Sigmoid colon (tissue), 4 donors: ENCODE results near the gene ALOX5.

Experiments
- EP300 ChIP-seq, 4 donors: sonication (generic); formaldehyde crosslinking; IDR thresholded peaks; one replicate each; pipeline ENCODE4 v1.6.1; 2017; ENCODE audit warnings: antibody characterized with exemption in 4 of 4
- POLR2A ChIP-seq, 2 donors: fragments of 450-650 bp; IDR thresholded peaks; one replicate each; pipeline ENCODE4 v1.6.1; 2016; ENCODE audit warnings: antibody characterized with exemption in 2 of 2, mild to moderate bottlenecking in 2 of 2, moderate library complexity in 2 of 2
- POLR2AphosphoS5 ChIP-seq, 4 donors: sonication (generic); formaldehyde crosslinking; IDR thresholded peaks; one replicate each; pipeline ENCODE4 v1.6.1; 2017; ENCODE audit warnings: antibody characterized with exemption in 4 of 4
- TF ChIP-seq, protein P1 (sequence below), 4 experiments: fragments of 450-650 bp in 3 of 4; fragments of 200-600 bp in 1 of 4; IDR thresholded peaks; one replicate each; pipeline ENCODE4 v1.5.1; 2016 to 2019; ENCODE audit warnings: antibody characterized with exemption in 4 of 4, mild to moderate bottlenecking in 3 of 4, moderate library complexity in 2 of 4

GRCh38 chr10:45420453-45421192 is 46.6 kb downstream of the ALOX5 start:
- TF ChIP-seq, protein P1, sequence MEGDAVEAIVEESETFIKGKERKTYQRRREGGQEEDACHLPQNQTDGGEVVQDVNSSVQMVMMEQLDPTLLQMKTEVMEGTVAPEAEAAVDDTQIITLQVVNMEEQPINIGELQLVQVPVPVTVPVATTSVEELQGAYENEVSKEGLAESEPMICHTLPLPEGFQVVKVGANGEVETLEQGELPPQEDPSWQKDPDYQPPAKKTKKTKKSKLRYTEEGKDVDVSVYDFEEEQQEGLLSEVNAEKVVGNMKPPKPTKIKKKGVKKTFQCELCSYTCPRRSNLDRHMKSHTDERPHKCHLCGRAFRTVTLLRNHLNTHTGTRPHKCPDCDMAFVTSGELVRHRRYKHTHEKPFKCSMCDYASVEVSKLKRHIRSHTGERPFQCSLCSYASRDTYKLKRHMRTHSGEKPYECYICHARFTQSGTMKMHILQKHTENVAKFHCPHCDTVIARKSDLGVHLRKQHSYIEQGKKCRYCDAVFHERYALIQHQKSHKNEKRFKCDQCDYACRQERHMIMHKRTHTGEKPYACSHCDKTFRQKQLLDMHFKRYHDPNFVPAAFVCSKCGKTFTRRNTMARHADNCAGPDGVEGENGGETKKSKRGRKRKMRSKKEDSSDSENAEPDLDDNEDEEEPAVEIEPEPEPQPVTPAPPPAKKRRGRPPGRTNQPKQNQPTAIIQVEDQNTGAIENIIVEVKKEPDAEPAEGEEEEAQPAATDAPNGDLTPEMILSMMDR (IDR thresholded peaks at IDR 0.05) = no peak
- TF ChIP-seq EP300 (IDR thresholded peaks at IDR 0.05) (no peak), POLR2A (IDR thresholded peaks at IDR 0.05) (no peak), POLR2AphosphoS5 (IDR thresholded peaks at IDR 0.05) (peak in 3 of 4 donors; percentile 53 to 71 (median 68))
